Fibroblast of skin of scalp (primary cell): ENCODE measurements around the gene SMCO4.
"Not testable (repeated sequence)": the region's sequence is repeated elsewhere in the genome, so short reads cannot be mapped to it uniquely, and the experiment has no call there.

ENCODE experiments used
- DNase-seq: peaks from one replicate; pipeline ENCODE4 v3.0.0-alpha.2; 2013

The SMCO4 gene

GRCh38 chr11:93476796-93477195 lies 66.4 kb downstream of the SMCO4 start:
- DNase-seq = no peak

GRCh38 chr11:93474123-93474522 lies 69.1 kb downstream of the SMCO4 start:
- DNase-seq = no peak

GRCh38 chr11:93468290-93468689 lies 74.9 kb downstream of the SMCO4 start:
- DNase-seq = no peak

GRCh38 chr11:93467054-93467453 lies 76.1 kb downstream of the SMCO4 start:
- no peak for DNase-seq

GRCh38 chr11:93464927-93465540 lies 78.2 kb downstream of the SMCO4 start:
- DNase-seq = no peak

- DNase-seq = not testable (repeated sequence)
Measured at GRCh38 chr11:93463666-93464065, 79.5 kb downstream of the SMCO4 start.

GRCh38 chr11:93458286-93458685 lies 84.9 kb downstream of the SMCO4 start:
- DNase-seq = no peak

GRCh38 chr11:93444617-93445073 lies 98.5 kb downstream of the SMCO4 start:
- DNase-seq = no peak

GRCh38 chr11:93443232-93443631 lies 100.0 kb downstream of the SMCO4 start:
- not testable (repeated sequence) for DNase-seq

GRCh38 chr11:93432247-93432646 lies 110.9 kb downstream of the SMCO4 start:
- no peak for DNase-seq
